Mesenchymal stem cell (in vitro differentiated cells and primary cell): ENCODE measurements around the gene SLC49A3.
"Not testable (repeated sequence)": the region's sequence is repeated elsewhere in the genome, so short reads cannot be mapped to it uniquely, and the experiment has no call there.

Experiments
- DNase-seq: peaks from one replicate; pipeline ENCODE4 v3.0.0-alpha.2; 2013
- H2AFZ ChIP-seq: one replicate; pipeline ENCODE4 v1.6.1; 2013; ENCODE audit warnings: low read depth, mild to moderate bottlenecking, control low read depth, inconsistent platforms, low read length, moderate library complexity
- H2AK5ac ChIP-seq: 2 replicates; pipeline ENCODE4 v1.6.1; 2013; ENCODE audit warnings: low read length, moderate library complexity, mild to moderate bottlenecking, inconsistent platforms; ENCODE audit not compliant: severe bottlenecking
- H2BK120ac ChIP-seq: one replicate; pipeline ENCODE4 v1.6.1; 2013; ENCODE audit warnings: low read depth, mild to moderate bottlenecking, inconsistent platforms, low read length, moderate library complexity
- H2BK12ac ChIP-seq, 2 experiments: one replicate each; pipeline ENCODE4 v1.6.1; 2013; ENCODE audit warnings: inconsistent platforms in 2 of 2, low read length in 2 of 2, mild to moderate bottlenecking in 2 of 2, moderate library complexity in 2 of 2, control low read depth in 1 of 2
- H2BK15ac ChIP-seq: one replicate; pipeline ENCODE4 v1.6.1; 2013; ENCODE audit warnings: mild to moderate bottlenecking, low read depth, inconsistent platforms; ENCODE audit not compliant: poor library complexity, severe bottlenecking
- H2BK5ac ChIP-seq: 2 replicates; pipeline ENCODE4 v1.6.1; 2013; ENCODE audit warnings: low read depth, mild to moderate bottlenecking, low read length, control low read depth, inconsistent platforms; ENCODE audit not compliant: poor library complexity, severe bottlenecking
- H3K14ac ChIP-seq, 2 experiments: one replicate each; pipeline ENCODE4 v1.6.1; 2013; ENCODE audit warnings: inconsistent platforms in 2 of 2, low read length in 2 of 2, control low read depth in 1 of 2, mild to moderate bottlenecking in 1 of 2, moderate library complexity in 1 of 2
- H3K18ac ChIP-seq, 2 experiments: one replicate each; pipeline ENCODE4 v1.6.1; 2013; ENCODE audit warnings: inconsistent platforms in 2 of 2, low read length in 2 of 2, control low read depth in 1 of 2, low read depth in 1 of 2, mild to moderate bottlenecking in 1 of 2
- H3K23ac ChIP-seq, 2 experiments: one replicate each; pipeline ENCODE4 v1.6.1; 2013; ENCODE audit warnings: inconsistent platforms in 2 of 2, low read length in 2 of 2, mild to moderate bottlenecking in 2 of 2, moderate library complexity in 2 of 2, control low read depth in 1 of 2
- H3K27ac ChIP-seq: 2 replicates; pipeline ENCODE4 v1.5.1; 2013; ENCODE audit warnings: mild to moderate bottlenecking, moderate library complexity, low read length, control low read depth, inconsistent platforms; ENCODE audit not compliant: poor library complexity, severe bottlenecking
- H3K27me3 ChIP-seq, 2 experiments: 2 replicates each; pipeline versions ENCODE4 v1.6.1 to v1.7.0; 2013; ENCODE audit warnings: low read length in 2 of 2, mild to moderate bottlenecking in 2 of 2, moderate library complexity in 2 of 2, control low read depth in 1 of 2, inconsistent platforms in 1 of 2; ENCODE audit not compliant: control insufficient read depth in 1 of 2, insufficient read depth in 1 of 2
- H3K36me3 ChIP-seq, 2 experiments: 2 replicates each; pipeline versions ENCODE4 v1.6.1 to v1.7.0; 2013; ENCODE audit warnings: low read length in 2 of 2, control low read depth in 1 of 2, inconsistent platforms in 1 of 2, low read depth in 1 of 2, mild to moderate bottlenecking in 1 of 2; ENCODE audit not compliant: insufficient read depth in 2 of 2, control insufficient read depth in 1 of 2
- H3K4ac ChIP-seq, 2 experiments: one replicate each; pipeline ENCODE4 v1.6.1; 2013; ENCODE audit warnings: inconsistent platforms in 2 of 2, low read length in 2 of 2, mild to moderate bottlenecking in 2 of 2, moderate library complexity in 2 of 2, control low read depth in 1 of 2, low read depth in 1 of 2
- H3K4me1 ChIP-seq: 2 replicates; pipeline ENCODE4 v1.6.1; 2013; ENCODE audit warnings: low read depth, low read length, control low read depth; ENCODE audit not compliant: control insufficient read depth, insufficient read depth
- H3K4me2 ChIP-seq: 2 replicates; pipeline ENCODE4 v1.6.1; 2013; ENCODE audit warnings: low read length, mild to moderate bottlenecking, inconsistent platforms; ENCODE audit not compliant: poor library complexity, severe bottlenecking
- H3K4me3 ChIP-seq, 2 experiments: 2 replicates each; pipeline versions ENCODE4 v1.5.1 to v1.7.0; 2013; ENCODE audit warnings: low read length in 2 of 2, mild to moderate bottlenecking in 2 of 2, control low read depth in 1 of 2, low read depth in 1 of 2; ENCODE audit not compliant: insufficient read depth in 1 of 2
- H3K79me1 ChIP-seq: replicated peaks from 2 replicates; pipeline ENCODE4 v1.6.1; 2013; ENCODE audit warnings: mild to moderate bottlenecking, control low read depth, low read length, inconsistent platforms; ENCODE audit not compliant: poor library complexity, severe bottlenecking
- H3K9ac ChIP-seq: 2 replicates; pipeline ENCODE4 v1.7.0; 2013; ENCODE audit warnings: mild to moderate bottlenecking, low read length, moderate library complexity
- H3K9me3 ChIP-seq: 2 replicates; pipeline ENCODE4 v1.7.0; 2013; ENCODE audit warnings: mild to moderate bottlenecking, low read length; ENCODE audit not compliant: control insufficient read depth
- H4K8ac ChIP-seq: one replicate; pipeline ENCODE4 v1.6.1; 2013; ENCODE audit warnings: inconsistent platforms, mild to moderate bottlenecking, low read length, moderate library complexity
- H4K91ac ChIP-seq: one replicate; pipeline ENCODE4 v1.6.1; 2013; ENCODE audit warnings: mild to moderate bottlenecking, low read length, inconsistent platforms
- WGBS: methylation state at CpG from one replicate; pipeline ENCODE4 v1.1.7; 2013; ENCODE audit warnings: mixed read lengths; 5-methylcytosine and 5-hydroxymethylcytosine counted together

Gene SLC49A3

GRCh38 chr4:699816-700580, 11.0 kb upstream of the SLC49A3 start:
- Histone ChIP-seq H3K27ac (no peak overlapping the region), H3K4me2 (no peak overlapping the region), H2BK5ac (no peak overlapping the region), H3K36me3 (no peaks in the 10 kb centered on the region), H3K9me3 (no peaks in the 10 kb centered on the region), H3K27me3 (peaks cover 3 to 19% of the 10 kb centered on the region in 2 experiments), H3K14ac (no peak overlapping the region), H4K91ac (no peak overlapping the region), H3K9ac (peak overlapping the region; percentile 47), H2BK12ac (peak overlapping the region in 1 of 2 experiments; percentile 29), H3K18ac (no peak overlapping the region), H2AK5ac (no peak overlapping the region), H3K4me3 (peak overlapping the region in 1 of 2 experiments; percentile 43), H3K4me1 (peaks cover 5% of the 10 kb centered on the region), H3K23ac (no peak overlapping the region), H2BK15ac (no peak overlapping the region), H3K79me1 (peaks cover under 1% of the 10 kb centered on the region), H2AFZ (no peak overlapping the region), H4K8ac (peak overlapping the region; percentile 1), H3K4ac (peak overlapping the region in 1 of 2 experiments; percentile 39), H2BK120ac (no peak overlapping the region)
- WGBS = 88% methylated on average over 27 of the region's 27 CpGs
- no peak for DNase-seq

- not testable (repeated sequence) for H3K14ac ChIP-seq, H2BK12ac ChIP-seq, H3K4ac ChIP-seq, H4K91ac ChIP-seq, H3K4me1 ChIP-seq, H3K4me2 ChIP-seq, H4K8ac ChIP-seq, H3K36me3 ChIP-seq, H2AK5ac ChIP-seq, H3K9ac ChIP-seq, H2BK120ac ChIP-seq, H3K23ac ChIP-seq, H2AFZ ChIP-seq, H3K4me3 ChIP-seq, DNase-seq, H3K18ac ChIP-seq, H2BK5ac ChIP-seq, H3K27ac ChIP-seq, H2BK15ac ChIP-seq, H3K79me1 ChIP-seq, H3K9me3 ChIP-seq
- 92% methylated on average over 12 of the region's 12 CpGs for WGBS
- peaks cover 8 to 11% of the 10 kb centered on the region in 2 experiments for H3K27me3 ChIP-seq
Observed at GRCh38 chr4:694341-694940, 5.5 kb upstream of the SLC49A3 start.

GRCh38 chr4:692771-693554, 4.0 kb upstream of the SLC49A3 start:
- no peak overlapping the region for H3K18ac ChIP-seq
- no peak overlapping the region for H3K4me3 ChIP-seq
- H3K27ac ChIP-seq = no peak overlapping the region
- no peak overlapping the region for H3K4ac ChIP-seq
- H2BK120ac ChIP-seq = no peak overlapping the region
- no peak overlapping the region for H4K91ac ChIP-seq
- peaks cover 16% of the 10 kb centered on the region for H3K4me1 ChIP-seq
- H2AK5ac ChIP-seq = no peak overlapping the region
- no peak overlapping the region for H2BK5ac ChIP-seq
- peak overlapping the region in 1 of 2 experiments; percentile 18 for H2BK12ac ChIP-seq
- H4K8ac ChIP-seq = no peak overlapping the region
- H2BK15ac ChIP-seq = no peak overlapping the region
- no peaks in the 10 kb centered on the region for H3K9me3 ChIP-seq
- DNase-seq = no peak
- no peaks in the 10 kb centered on the region for H3K36me3 ChIP-seq
- peaks cover 2% of the 10 kb centered on the region for H3K79me1 ChIP-seq
- no peak overlapping the region for H3K14ac ChIP-seq
- H2AFZ ChIP-seq = no peak overlapping the region
- no peak overlapping the region for H3K4me2 ChIP-seq
- no peak overlapping the region for H3K9ac ChIP-seq
- peaks cover 8 to 11% of the 10 kb centered on the region in 2 experiments for H3K27me3 ChIP-seq
- 83% methylated on average over 29 of the region's 32 CpGs for WGBS
- no peak overlapping the region for H3K23ac ChIP-seq

GRCh38 chr4:689723-690122, 772 bp upstream of the SLC49A3 start:
- no peak overlapping the region for H2AK5ac ChIP-seq
- H3K18ac ChIP-seq = peak overlapping the region; percentile 1 to 67
- 80% methylated on average over 7 of the region's 8 CpGs for WGBS
- H3K4ac ChIP-seq = peak overlapping the region in 1 of 2 experiments; percentile 82
- H2BK15ac ChIP-seq = no peak overlapping the region
- peak overlapping the region; percentile 88 for H3K9ac ChIP-seq
- DNase-seq = no peak
- H2BK12ac ChIP-seq = peak overlapping the region in 1 of 2 experiments; percentile 51
- H3K36me3 ChIP-seq = peaks cover 7 to 11% of the 10 kb centered on the region in 2 experiments
- H4K8ac ChIP-seq = peak overlapping the region; percentile 99
- H3K4me1 ChIP-seq = peaks cover 35% of the 10 kb centered on the region
- no peak overlapping the region for H3K27ac ChIP-seq
- peak overlapping the region in 1 of 2 experiments; percentile 3 for H3K14ac ChIP-seq
- H3K4me2 ChIP-seq = no peak overlapping the region
- peaks cover 2% of the 10 kb centered on the region for H3K79me1 ChIP-seq
- H4K91ac ChIP-seq = peak overlapping the region; percentile 90
- H3K23ac ChIP-seq = no peak overlapping the region
- peak overlapping the region; percentile 72 for H2AFZ ChIP-seq
- no peaks in the 10 kb centered on the region for H3K9me3 ChIP-seq
- H2BK5ac ChIP-seq = no peak overlapping the region
- H2BK120ac ChIP-seq = peak overlapping the region; percentile 77
- H3K27me3 ChIP-seq = peaks cover 3 to 6% of the 10 kb centered on the region in 2 experiments
- H3K4me3 ChIP-seq = peak overlapping the region in 1 of 2 experiments; percentile 83
